Fibroblast of skin of back (primary cell): ENCODE results near the gene ANXA9.

ENCODE experiments used
- DNase-seq: peaks from one replicate; pipeline ENCODE4 v3.0.0-alpha.2; 2013

ANXA9 gene

GRCh38 chr1:151005729-151006319 is 23.7 kb downstream of the ANXA9 start:
- DNase-seq = no peak

DNA sequence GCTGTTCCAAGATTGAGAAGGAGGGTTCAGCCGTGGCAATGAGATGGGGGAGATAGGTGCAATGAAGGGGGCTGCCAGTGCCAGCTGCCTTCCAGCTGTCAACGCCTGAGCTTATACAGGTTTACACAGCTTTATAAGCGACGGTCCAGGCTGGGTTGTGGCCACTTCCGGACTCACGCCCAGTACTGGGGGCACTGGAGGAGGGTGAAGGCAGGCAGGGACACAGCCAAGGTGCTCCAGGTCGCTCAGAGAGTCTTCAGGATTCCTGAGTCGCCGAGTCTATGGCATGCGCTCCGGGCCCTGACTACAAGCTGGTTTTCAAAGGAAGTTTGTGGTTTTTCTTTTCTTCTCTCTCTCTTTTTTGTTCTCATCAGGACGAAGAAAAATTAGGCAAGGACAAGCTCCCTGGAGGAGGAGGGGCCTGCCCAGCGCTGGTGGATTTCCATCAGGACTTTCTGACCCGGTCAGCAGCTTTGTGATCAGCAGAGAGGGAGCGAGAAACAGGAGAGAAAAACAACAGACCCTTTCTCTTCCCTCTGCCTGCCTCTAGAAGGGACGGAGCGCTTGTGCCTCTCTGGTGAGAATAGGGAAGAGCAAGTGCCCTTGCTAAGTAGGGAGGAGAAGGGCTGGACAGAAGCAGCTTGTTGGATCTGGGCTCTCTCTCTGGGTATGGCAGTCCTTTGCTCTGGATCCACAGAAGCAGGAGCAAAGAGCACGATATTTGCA is 24.4 kb downstream of the ANXA9 start, which contains the start of gene MINDY1:
MINDY1 (minus strand) TSS at position 576 of the 726 bp plus-strand sequence. CDS start 4,285 bp downstream, outside the sequence.
- DNase-seq = peak; percentile 86

DNA sequence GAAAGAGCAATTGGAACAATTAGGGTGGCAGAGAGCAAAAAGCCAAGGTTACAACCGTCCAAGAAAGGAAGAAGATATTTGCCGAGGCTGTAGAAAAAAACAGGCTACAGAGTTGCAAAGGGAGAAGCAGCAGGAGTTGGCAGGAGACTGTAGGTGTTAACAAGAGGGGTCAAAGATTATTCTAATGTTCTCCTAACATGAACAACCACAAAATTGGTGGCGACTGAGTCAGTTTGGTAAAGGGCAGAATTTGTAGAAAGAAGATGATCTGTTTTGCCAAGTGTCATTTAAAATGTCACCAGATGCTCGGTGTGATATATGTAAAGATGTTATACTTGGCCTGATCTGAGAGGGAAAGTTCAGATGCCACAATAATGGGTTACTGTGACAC is 25.8 kb downstream of the ANXA9 start:
- DNase-seq = no peak

- peak; percentile 94 for DNase-seq
These were observed 26.4 kb downstream of the ANXA9 start, which contains the start of gene PRUNE1 for GRCh38 chr1:151008244-151009205. Gene PRUNE1 (plus strand): TSS chr1:151008449. CDS start chr1:151008633, 184 bp downstream.

DNA sequence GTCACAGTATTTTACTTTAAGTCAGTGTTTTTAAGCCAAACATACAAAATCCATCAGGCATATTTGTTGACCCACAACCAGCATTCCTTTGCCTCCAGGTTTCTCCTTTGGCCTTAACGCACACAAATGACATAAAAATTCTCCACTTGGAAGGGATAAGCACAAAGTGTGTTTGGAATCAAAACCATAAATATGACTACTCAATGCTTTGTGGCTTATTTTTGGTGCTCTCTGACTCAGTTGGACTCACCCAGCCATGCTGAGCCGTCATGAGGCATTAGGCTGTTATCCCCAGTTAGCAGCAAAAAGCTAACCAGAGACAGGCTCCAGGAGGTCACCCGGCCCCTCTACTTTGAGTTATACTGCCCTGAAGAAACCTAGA is 27.1 kb downstream of the ANXA9 start:
- peak; percentile 43 for DNase-seq

GRCh38 chr1:151009674-151010345 is 27.7 kb downstream of the ANXA9 start:
- no peak for DNase-seq

GRCh38 chr1:151010346-151010726 is 28.2 kb downstream of the ANXA9 start:
- DNase-seq = no peak

DNA sequence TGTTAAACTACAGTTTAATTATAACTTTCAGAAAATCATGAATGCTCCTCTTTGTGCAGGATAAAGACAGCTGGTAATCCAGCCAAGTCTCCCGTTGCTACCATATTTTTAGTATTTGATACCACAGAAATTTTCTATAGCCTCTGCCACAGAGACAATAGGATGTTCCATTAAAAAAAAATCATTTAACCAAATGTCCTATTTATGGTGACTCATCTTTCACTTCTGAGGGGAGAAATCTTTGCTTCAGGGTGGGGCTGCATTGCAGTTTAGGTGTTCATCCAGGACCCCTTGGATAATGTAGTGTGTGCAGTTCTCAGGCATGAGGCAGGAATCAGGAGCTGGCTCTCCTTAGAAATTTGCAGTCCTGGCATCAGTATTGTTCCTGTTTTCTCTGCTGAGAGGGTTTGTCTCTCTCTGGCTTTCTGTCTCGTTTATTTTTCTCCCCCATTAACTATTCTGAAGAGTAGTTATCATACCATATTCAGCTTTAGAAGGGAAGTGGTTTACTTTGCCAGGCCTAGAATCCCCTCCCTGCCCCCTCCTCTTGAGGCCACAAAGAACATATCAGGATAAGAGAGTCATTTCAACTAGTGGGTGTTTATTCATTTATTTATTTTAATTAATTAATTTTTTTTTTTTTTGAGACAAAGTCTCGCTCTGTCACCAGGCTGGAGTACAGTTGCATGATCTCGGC is 29.2 kb downstream of the ANXA9 start:
- DNase-seq = peak; percentile 23

- DNase-seq = no peak
These were observed 30.8 kb downstream of the ANXA9 start for GRCh38 chr1:151012684-151013471.

DNA sequence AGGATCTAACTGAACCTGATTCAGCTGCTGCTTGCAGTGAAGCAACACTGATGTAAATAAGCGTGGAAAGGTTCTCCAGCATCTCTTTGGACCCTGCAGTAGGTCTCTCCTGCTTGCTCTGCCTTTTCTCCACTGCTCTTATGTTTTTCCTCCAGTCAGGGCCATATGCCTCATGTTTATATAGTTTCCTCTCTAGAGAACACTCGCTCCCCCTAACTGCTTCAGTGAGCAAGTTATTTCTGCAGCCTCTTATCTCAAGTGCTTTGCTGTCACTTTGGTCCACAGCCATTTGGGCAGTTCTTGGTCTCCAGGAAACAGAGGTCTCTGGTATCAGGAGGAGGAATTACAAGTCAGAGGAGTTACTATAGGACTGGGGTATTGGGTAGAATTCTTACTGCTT is 31.4 kb downstream of the ANXA9 start:
- no peak for DNase-seq

DNA sequence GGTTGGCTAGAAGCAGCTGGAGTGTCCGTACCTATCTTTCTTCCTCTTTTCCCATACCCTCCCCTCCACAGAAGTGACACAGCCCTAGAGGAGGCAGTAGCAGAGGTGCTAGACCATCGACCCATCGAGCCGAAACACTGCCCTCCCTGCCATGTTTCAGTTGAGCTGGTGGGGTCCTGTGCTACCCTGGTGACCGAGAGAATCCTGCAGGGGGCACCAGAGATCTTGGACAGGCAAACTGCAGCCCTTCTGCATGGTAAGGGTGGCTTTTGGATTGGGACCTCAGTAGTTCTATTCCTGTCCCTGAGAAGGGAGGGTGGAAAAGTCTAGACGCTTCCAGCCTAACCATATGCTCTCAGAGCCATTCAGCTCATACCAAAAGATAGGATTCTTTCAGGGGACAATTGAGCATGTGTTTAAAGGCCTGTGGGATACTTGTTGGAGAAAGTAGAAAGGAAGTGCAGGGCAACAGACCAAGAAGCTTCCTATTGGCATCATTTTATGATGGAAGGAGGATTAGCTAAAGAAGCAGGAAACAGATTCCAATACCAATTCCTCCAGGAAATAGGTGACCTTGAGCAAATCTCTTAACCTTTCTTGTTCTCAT is 42.6 kb downstream of the ANXA9 start:
- peak; percentile 60 for DNase-seq

GRCh38 chr1:151026460-151026859 is 44.4 kb downstream of the ANXA9 start:
- no peak for DNase-seq

GRCh38 chr1:151032164-151032563 is 50.1 kb downstream of the ANXA9 start:
- DNase-seq = no peak

DNA sequence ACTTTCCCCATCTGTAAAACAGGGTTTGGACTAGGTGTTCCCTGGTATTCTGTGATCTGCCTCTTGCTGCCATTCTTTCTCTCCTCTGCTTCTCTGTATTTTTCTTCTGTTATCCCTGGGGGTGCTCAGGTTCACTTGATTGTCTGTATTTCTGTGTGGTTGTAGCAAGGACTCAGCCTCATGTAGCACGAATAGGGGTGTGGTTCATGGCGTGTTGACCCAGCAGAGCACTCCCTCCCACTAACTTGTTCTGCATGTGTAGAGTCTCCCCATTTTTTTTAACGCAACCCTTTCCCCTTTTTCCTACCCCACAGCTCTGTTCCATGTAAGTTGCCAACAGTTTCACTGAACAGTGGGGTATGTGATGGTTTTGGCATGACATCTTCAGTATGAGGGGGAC is 53.1 kb downstream of the ANXA9 start:
- no peak for DNase-seq

- no peak for DNase-seq
These were observed 54.3 kb downstream of the ANXA9 start, which contains the start of gene BNIPL for GRCh38 chr1:151036356-151036755. Gene BNIPL (plus strand): TSS chr1:151036586. CDS start chr1:151036726, 140 bp downstream.

- no peak for DNase-seq
These were observed 54.9 kb downstream of the ANXA9 start for GRCh38 chr1:151037032-151037431.

GRCh38 chr1:151039521-151039920 is 57.4 kb downstream of the ANXA9 start:
- DNase-seq = no peak

- DNase-seq = no peak
These were observed 61.1 kb downstream of the ANXA9 start for GRCh38 chr1:151043163-151043562.
